DND-41 (cell line): ENCODE measurements around the gene SRP68.

Experiments
- ATAC-seq: fragments of 200-7000 bp; cut with Tn5 transposase; 3 replicates; pipeline ENCODE4 v1.9.1; 2021; ENCODE audit warnings: low read depth; ENCODE audit not compliant: insufficient read depth
- DNase-seq: peaks from one replicate; pipeline ENCODE4 v3.0.0-alpha.2; 2020
- H2AFZ ChIP-seq: 2 replicates; pipeline ENCODE4 v1.6.0; 2012; ENCODE audit warnings: low read depth, low read length
- H3K27ac ChIP-seq: 2 replicates; pipeline ENCODE4 v1.5.1; 2012; ENCODE audit warnings: low read length, inconsistent platforms
- H3K27me3 ChIP-seq: fragments of 200-600 bp; sonication (generic); 2 replicates; pipeline ENCODE4 v1.6.0; 2012; ENCODE audit warnings: low read length, mild to moderate bottlenecking, inconsistent platforms; ENCODE audit not compliant: insufficient read depth, poor library complexity
- H3K36me3 ChIP-seq: 2 replicates; pipeline ENCODE4 v1.5.1; 2012; ENCODE audit warnings: low read length, inconsistent platforms; ENCODE audit not compliant: insufficient read depth
- H3K4me1 ChIP-seq: 2 replicates; pipeline ENCODE4 v1.5.1; 2012; ENCODE audit warnings: mild to moderate bottlenecking, low read length; ENCODE audit not compliant: insufficient read depth
- H3K4me2 ChIP-seq: 2 replicates; pipeline ENCODE4 v1.6.0; 2012; ENCODE audit warnings: mild to moderate bottlenecking, moderate library complexity, low read length, inconsistent platforms; ENCODE audit not compliant: insufficient read depth
- H3K4me3 ChIP-seq, 2 experiments: fragments of 200-600 bp in 1 of 2; shearing (Covaris generic) in 1 of 2; 2 replicates each; pipeline ENCODE4 v1.5.1; 2012 to 2016; ENCODE audit warnings: inconsistent platforms in 2 of 2, low read length in 2 of 2, mild to moderate bottlenecking in 2 of 2, low read depth in 1 of 2, moderate library complexity in 1 of 2
- H3K79me2 ChIP-seq: 2 replicates; pipeline ENCODE4 v1.6.0; 2012; ENCODE audit warnings: low read length, inconsistent platforms; ENCODE audit not compliant: insufficient read depth
- H3K9ac ChIP-seq: 2 replicates; pipeline ENCODE4 v1.6.0; 2012; ENCODE audit warnings: low read depth, mild to moderate bottlenecking, inconsistent platforms, low read length, moderate library complexity
- H3K9me3 ChIP-seq: 2 replicates; pipeline ENCODE4 v1.5.1; 2012; ENCODE audit warnings: low read length, moderate library complexity, mild to moderate bottlenecking, inconsistent platforms; ENCODE audit not compliant: insufficient read depth, severe bottlenecking
- H4K20me1 ChIP-seq: 2 replicates; pipeline ENCODE4 v1.6.0; 2012; ENCODE audit warnings: low read length; ENCODE audit not compliant: insufficient read depth
- EZH2 ChIP-seq: IDR thresholded peaks from 3 replicates; pipeline ENCODE4 v1.6.1; 2012; ENCODE audit warnings: borderline replicate concordance, low read depth, mild to moderate bottlenecking, moderate library complexity, low read length, inconsistent platforms; ENCODE audit not compliant: severe bottlenecking
- TF ChIP-seq, protein P1 (sequence below): IDR thresholded peaks from 2 replicates; pipeline ENCODE4 v1.5.1; 2012; ENCODE audit warnings: borderline replicate concordance, low read length, moderate library complexity, mild to moderate bottlenecking; ENCODE audit not compliant: poor library complexity, severe bottlenecking; ENCODE audit errors: extremely low read depth

The SRP68 gene

DNA sequence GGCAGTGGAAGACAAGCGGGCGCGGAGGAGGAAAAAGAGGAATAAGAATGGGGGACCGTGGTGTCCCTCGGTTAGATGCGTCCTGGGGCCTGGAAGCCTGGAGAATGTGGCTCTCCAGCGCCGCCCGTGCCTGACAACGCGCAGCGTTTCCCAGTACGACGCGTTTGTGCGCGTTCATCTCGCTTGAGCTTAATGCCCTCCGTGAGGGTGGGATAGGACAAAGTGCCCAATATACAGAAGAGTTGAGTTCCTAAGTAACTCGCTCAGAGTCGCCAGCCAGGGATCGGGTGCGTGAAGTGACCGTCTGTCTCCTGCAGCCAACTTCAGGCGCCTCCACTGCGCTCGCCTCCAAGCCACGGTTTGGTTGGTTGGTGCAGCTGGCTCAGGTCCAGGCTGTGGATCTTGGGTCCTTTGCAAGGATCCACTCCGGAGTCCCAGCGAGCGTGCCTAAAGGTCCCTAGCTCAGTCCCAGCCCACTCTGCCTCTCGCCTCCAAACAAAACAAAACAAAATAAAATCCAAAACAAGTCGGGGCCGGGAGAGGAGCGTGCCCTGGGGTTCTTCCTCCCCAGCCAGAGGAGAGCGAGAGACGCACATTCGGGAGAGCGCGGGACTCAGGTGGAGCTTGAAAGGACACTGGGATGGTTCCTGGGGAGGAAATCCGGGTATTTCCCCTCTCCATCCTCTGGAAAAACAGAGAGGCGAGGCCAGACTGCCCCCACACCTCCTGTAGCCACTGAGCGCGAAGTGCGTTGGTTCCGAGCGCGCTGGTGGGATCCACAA is 3.2 kb upstream of the SRP68 start:
- Histone ChIP-seq H3K4me2 (no peak overlapping the region), H3K27ac (no peak overlapping the region), H4K20me1 (peaks cover 2% of the 10 kb centered on the region; the same call in 1 of the 2 replicates), H3K4me1 (peaks cover 27% of the 10 kb centered on the region), H3K4me3 (no peak overlapping the region), H3K79me2 (peaks cover 25% of the 10 kb centered on the region), H3K36me3 (peaks cover 3% of the 10 kb centered on the region; the same call in 1 of the 2 replicates), H2AFZ (no peak overlapping the region), H3K27me3 (no peaks in the 10 kb centered on the region), H3K9me3 (no peaks in the 10 kb centered on the region), H3K9ac (no peak overlapping the region)
- DNase-seq: no peak
- TF ChIP-seq, protein P1, sequence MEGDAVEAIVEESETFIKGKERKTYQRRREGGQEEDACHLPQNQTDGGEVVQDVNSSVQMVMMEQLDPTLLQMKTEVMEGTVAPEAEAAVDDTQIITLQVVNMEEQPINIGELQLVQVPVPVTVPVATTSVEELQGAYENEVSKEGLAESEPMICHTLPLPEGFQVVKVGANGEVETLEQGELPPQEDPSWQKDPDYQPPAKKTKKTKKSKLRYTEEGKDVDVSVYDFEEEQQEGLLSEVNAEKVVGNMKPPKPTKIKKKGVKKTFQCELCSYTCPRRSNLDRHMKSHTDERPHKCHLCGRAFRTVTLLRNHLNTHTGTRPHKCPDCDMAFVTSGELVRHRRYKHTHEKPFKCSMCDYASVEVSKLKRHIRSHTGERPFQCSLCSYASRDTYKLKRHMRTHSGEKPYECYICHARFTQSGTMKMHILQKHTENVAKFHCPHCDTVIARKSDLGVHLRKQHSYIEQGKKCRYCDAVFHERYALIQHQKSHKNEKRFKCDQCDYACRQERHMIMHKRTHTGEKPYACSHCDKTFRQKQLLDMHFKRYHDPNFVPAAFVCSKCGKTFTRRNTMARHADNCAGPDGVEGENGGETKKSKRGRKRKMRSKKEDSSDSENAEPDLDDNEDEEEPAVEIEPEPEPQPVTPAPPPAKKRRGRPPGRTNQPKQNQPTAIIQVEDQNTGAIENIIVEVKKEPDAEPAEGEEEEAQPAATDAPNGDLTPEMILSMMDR: no peak
- TF ChIP-seq EZH2: no peak
- ATAC-seq: no peak

DNA sequence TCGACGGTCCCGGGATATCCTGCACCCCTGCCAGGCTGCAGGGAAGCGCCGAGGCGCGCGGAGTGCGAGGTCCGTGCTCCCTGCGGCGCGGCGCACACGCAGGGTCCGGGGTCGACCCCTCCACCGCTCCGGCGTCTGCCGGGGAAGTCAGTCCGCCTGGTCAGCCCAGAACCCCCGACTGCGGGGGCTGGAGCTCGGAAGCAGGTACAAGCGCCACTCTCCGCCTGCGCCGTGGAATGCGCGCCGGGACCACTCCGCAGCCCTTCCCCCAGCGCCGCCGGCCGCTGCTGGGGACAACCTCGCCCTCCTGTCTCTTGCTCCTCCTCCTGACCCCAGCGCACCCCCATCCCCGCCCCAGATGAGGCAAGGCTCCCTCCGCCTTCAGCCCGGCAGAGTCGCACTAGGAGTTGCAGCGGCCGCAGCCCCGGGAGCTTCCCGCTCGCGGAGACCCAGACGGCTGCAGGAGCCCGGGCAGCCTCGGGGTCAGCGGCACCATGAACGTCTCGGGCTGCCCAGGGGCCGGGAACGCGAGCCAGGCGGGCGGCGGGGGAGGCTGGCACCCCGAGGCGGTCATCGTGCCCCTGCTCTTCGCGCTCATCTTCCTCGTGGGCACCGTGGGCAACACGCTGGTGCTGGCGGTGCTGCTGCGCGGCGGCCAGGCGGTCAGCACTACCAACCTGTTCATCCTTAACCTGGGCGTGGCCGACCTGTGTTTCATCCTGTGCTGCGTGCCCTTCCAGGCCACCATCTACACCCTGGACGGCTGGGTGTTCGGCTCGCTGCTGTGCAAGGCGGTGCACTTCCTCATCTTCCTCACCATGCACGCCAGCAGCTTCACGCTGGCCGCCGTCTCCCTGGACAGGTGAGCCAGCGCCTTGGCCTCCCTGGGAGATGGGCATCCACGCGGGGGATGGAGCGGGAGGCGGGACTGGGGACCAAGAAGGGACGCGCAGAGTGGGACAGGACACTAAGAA is 2.4 kb upstream of the SRP68 start, which contains the start of gene GALR2:
Gene GALR2 (plus strand): TSS at position 392 of the 974 bp plus-strand sequence. CDS start 103 bp downstream, at position 495.
- TF ChIP-seq EZH2: no peak
- TF ChIP-seq, protein P1: no peak

DNA sequence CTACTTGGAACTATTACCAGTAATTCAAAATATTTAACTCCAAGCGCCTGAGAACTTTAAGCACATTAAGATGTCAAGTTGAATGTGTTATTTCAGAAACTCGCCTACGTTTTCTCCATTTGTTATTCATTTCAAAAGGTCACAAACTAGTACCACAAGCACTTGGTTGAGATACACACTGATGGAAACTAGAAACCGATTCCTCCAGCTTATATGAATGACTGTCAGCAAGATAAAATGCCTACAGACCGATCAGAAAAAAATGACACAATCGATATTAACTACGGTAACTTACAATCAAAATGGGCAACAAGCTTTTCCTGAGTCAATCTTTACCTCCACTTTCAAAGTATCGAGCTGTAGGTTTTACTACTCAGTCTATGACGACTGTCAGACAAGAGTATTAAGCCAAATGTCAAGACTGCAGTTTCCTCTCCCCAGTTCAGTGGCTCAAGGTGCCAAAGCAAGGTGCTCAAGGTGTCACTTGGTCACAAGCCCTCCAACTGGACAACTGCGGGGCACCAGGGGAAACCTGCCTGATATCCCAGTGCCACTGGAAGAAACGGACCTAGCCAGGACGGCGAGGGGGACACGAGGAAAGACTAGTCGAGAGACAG is 678 bp downstream of the SRP68 start:
- Histone ChIP-seq H3K27ac (peak overlapping the region; percentile 74), H3K27me3 (no peaks in the 10 kb centered on the region), H3K9me3 (no peaks in the 10 kb centered on the region), H3K79me2 (peaks cover 53% of the 10 kb centered on the region), H2AFZ (peak overlapping the region; percentile 99), H4K20me1 (peaks cover 8% of the 10 kb centered on the region; the same call in 1 of the 2 replicates), H3K9ac (peak overlapping the region; percentile 89), H3K36me3 (peaks cover 29% of the 10 kb centered on the region), H3K4me3 (peak overlapping the region; percentile 77 to 82), H3K4me1 (peaks cover 28% of the 10 kb centered on the region), H3K4me2 (peak overlapping the region; percentile 91)
- TF ChIP-seq EZH2: no peak
- TF ChIP-seq, protein P1: no peak
- DNase-seq (no peak), ATAC-seq (no peak)

More for the DNA sequence above, 2.4 kb upstream of the SRP68 start, which contains the start of gene GALR2:
- H3K79me2 ChIP-seq: peaks cover 34% of the 10 kb centered on the region
- peaks cover 2% of the 10 kb centered on the region; the same call in 1 of the 2 replicates for H4K20me1 ChIP-seq
- H3K9me3 ChIP-seq: no peaks in the 10 kb centered on the region
- DNase-seq: no peak
- no peak within 1 kb of the TSS for H3K27ac ChIP-seq
- peaks cover 27% of the 10 kb centered on the region for H3K4me1 ChIP-seq
- H3K36me3 ChIP-seq: peaks cover 8% of the 10 kb centered on the region
- H3K4me3 ChIP-seq: no peak within 1 kb of the TSS
- H2AFZ ChIP-seq: no peak within 1 kb of the TSS
- ATAC-seq: no peak
- no peak within 1 kb of the TSS for H3K4me2 ChIP-seq
- no peak within 1 kb of the TSS for H3K9ac ChIP-seq
- H3K27me3 ChIP-seq: no peaks in the 10 kb centered on the region
